Epithelial cell of proximal tubule (primary cell): ENCODE measurements around the gene BHMT. TPM values are rescaled to one million over a fixed set of nuclear protein-coding genes. Genes with fewer than 3 reads are reported as not detected.

Experiments used
- DNase-seq: peaks from one replicate; pipeline ENCODE4 v3.0.0-alpha.2; 2011; ENCODE audit warnings: low read depth
- H3K4me3 ChIP-seq: 2 replicates; pipeline ENCODE4 v1.5.1; 2011; ENCODE audit warnings: low read depth, mild to moderate bottlenecking, low read length
- total RNA-seq: library from RNA; depleted of rRNA; stranded (reverse); fragments of >200 nt; gene quantifications from 2 replicates; pipeline ENCODE4 v1.2.3, GENCODE V29; 2015
- TF ChIP-seq, protein P1 (sequence below): conservative IDR thresholded peaks from 2 replicates; pipeline ENCODE4 v1.5.1; 2012; ENCODE audit warnings: low read depth, mild to moderate bottlenecking, low read length

The BHMT gene, protein sequence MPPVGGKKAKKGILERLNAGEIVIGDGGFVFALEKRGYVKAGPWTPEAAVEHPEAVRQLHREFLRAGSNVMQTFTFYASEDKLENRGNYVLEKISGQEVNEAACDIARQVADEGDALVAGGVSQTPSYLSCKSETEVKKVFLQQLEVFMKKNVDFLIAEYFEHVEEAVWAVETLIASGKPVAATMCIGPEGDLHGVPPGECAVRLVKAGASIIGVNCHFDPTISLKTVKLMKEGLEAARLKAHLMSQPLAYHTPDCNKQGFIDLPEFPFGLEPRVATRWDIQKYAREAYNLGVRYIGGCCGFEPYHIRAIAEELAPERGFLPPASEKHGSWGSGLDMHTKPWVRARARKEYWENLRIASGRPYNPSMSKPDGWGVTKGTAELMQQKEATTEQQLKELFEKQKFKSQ
- total RNA-seq = 1.2 and 1.4 TPM in 2 replicates

DNA sequence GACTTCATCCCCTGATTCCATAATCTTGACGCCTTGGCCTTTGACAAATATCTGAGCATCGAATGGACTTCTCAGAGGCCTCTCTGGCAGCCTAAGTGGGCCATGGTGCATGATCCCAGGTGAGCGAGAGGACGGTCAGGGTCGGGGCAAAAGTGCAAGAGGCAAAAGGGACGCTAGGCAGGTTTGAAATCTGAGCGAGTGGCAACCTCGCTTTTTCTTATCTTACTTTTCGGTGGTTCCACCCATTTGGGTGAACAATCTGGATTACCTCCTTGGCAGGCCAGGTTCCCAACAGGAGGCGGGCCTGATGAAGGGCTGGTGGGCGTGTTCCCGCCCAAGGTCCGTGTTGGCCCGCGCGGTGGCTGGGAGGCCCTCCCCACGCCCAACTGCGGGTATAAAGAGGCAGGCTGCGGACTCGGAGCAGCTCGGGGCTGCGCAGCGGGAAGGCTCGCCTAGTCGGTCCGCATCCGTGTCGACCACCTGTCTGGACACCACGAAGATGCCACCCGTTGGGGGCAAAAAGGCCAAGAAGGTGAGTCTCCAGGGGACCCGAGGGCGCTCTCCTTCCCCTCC, at the start of gene BHMT:
Gene BHMT, plus strand, starts transcription at position 423 of the 573 bp plus-strand sequence. Its CDS starts 77 bp downstream, at position 500.
- H3K4me3 ChIP-seq = peak within 1 kb of the TSS; percentile 53
- TF ChIP-seq, protein P1, sequence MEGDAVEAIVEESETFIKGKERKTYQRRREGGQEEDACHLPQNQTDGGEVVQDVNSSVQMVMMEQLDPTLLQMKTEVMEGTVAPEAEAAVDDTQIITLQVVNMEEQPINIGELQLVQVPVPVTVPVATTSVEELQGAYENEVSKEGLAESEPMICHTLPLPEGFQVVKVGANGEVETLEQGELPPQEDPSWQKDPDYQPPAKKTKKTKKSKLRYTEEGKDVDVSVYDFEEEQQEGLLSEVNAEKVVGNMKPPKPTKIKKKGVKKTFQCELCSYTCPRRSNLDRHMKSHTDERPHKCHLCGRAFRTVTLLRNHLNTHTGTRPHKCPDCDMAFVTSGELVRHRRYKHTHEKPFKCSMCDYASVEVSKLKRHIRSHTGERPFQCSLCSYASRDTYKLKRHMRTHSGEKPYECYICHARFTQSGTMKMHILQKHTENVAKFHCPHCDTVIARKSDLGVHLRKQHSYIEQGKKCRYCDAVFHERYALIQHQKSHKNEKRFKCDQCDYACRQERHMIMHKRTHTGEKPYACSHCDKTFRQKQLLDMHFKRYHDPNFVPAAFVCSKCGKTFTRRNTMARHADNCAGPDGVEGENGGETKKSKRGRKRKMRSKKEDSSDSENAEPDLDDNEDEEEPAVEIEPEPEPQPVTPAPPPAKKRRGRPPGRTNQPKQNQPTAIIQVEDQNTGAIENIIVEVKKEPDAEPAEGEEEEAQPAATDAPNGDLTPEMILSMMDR = no peak
- DNase-seq = no peak

DNA sequence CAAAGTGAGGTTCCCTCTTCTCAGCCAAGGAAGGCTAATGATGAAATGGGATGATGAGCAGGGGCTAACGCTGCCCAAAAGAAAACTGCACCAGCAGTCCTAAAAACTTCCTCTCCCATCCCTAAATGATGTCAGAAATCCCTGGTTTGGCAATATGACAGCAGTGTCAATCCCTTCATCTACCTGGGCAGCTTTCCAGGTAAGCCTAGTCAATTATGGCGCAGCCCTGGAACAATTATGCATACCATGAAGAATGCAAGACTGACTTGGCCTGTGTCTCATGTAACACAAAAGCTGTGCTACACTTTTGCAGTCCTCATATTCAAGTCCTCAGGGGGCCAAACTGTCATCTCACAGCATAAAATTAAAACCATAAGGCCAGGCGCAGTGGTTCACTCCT, 49.2 kb upstream of the BHMT start:
- DNase-seq = no peak
- H3K4me3 ChIP-seq = no peak overlapping the region
- TF ChIP-seq, protein P1 = no peak

DNA sequence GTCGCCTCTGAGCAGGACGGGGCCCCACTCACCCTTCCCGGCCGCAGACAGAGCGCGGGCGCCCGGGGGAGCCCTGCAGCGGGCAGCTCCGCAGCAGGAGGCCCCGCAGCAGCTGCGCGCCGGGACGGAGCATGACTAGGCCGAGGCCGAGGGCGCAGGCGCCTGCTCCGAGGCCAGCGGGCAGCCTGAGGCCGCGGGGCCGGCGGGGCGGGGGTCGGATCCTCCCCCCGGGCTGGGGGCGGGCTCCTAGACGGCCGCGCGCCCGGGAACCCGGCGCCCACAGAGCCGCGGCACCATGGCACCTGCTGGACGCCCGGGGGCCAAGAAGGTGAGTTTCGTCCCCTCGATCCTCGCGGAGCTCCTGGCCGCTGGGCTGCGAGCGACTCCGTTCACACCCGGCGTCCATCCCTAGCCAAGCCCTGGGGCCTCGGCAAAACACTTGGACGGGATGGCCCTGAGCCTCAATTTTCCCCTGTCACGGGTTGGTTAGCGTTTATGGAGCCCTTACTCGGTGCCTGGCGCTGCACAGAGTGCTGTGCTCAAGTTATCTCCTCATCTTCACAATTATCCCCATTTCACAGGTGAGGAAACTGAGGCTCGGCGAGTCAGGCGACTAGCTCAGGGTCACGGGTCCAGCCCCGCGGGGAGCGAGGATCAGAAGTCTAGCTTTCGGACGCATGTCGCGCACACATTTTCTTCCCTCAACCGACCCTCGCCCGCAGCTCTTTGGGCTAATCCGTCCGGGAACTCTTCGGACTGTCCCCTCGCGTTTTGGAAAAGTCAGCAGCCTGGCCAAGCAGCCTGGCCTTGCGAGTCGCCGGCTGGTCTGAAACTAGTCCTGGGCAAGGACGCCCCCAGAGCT, 41.9 kb upstream of the BHMT start, which contains the start of the genes BHMT2 and DMGDH:
Gene BHMT2, plus strand, starts transcription at position 280 of the 862 bp plus-strand sequence. Its CDS starts 16 bp downstream, at position 296.
Gene DMGDH, minus strand, starts transcription at position 187 of the 862 bp plus-strand sequence. Its CDS starts 54 bp downstream, at position 133.
- peak within 1 kb of the TSS; percentile 70 for H3K4me3 ChIP-seq
- TF ChIP-seq, protein P1 = no peak
- DNase-seq = no peak

DNA sequence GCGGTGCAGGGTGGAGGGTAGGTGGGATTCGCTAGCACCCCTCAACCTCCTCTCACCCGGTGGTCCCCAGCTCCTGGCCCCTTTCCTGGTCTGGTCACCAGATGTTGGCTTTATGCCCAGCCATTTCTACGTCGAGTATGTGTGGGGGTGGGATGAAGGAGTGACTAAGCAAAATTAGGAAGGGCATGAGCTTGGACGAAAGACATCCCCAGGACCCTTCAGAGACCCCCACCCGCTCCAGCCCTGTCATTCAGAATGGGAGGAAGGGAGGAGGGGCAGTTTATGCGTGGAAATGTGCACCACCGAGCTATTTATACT, 41.3 kb upstream of the BHMT start:
- H3K4me3 ChIP-seq = peak overlapping the region; percentile 70
- TF ChIP-seq, protein P1 = no peak

DNA sequence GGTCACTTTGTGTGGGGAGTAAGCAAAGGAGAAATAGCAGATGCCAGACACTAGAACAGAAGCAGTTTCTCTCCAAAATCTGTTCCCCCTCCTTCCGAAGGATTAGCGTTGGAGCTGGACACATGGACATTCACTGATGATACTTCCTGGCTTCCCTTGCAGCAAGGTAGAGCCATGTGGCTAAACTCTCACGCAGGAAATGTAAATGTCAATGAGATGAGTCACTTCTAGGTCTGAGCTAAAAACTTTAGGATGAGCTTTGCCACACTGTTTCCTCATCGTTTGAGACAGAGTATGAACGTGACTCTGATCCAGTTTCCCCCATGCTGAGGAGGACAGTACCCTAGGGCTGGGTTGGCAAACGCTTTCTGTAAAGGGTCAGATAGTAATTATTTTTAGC, 37.0 kb upstream of the BHMT start:
- H3K4me3 ChIP-seq = no peak overlapping the region
- TF ChIP-seq, protein P1 = no peak
- peak; percentile 74 for DNase-seq

More for the DNA sequence above, 41.3 kb upstream of the BHMT start:
- no peak for DNase-seq

DNA sequence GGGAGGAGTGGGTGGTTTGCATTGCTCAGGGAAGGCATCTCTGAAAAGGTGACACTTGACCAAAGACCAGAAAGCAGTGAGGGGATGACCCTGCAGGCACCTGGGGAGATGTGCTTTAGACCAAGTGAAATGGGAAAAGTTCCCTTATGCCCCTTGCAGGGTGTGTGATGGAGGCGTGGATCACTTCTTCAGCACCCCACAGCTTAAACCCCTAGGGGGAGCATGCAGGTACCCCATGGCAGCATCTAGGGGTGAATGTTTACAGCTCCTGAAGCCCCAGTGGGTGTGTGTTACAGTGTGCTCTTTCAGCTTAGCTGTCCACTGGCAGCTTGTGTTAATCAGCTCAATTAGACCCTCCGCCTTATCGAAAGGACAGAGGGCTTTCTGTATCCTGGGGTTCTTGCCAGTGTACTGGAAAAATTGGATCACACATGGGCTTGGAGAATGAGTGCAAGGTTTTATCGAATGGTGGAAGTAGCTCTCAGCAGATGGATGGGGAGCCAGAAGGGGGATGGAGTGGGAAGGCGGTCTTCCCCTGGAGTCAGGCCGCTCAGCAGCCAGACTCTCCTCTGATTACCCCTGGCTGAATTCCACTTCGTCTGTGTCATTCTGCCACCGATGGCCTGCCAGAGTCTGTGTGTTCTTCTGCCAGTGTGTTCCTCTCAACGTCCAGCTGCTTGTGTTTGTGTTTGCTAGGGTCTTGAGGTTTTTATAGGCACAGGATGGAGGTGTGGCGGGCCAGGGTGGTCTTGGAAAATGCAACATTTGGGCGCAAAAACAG, 35.8 kb upstream of the BHMT start:
- TF ChIP-seq, protein P1 = peak; percentile 37
- H3K4me3 ChIP-seq = no peak overlapping the region
- DNase-seq = no peak
